DND-41 (cell line): ENCODE results near the gene DCBLD2.

Experiments used
- CTCF ChIP-seq: IDR thresholded peaks from 2 replicates; pipeline ENCODE4 v1.5.1; 2012; ENCODE audit warnings: borderline replicate concordance, low read length, moderate library complexity, mild to moderate bottlenecking; ENCODE audit not compliant: poor library complexity, severe bottlenecking; ENCODE audit errors: extremely low read depth
- EZH2 ChIP-seq: IDR thresholded peaks from 3 replicates; pipeline ENCODE4 v1.6.1; 2012; ENCODE audit warnings: borderline replicate concordance, low read depth, mild to moderate bottlenecking, moderate library complexity, low read length, inconsistent platforms; ENCODE audit not compliant: severe bottlenecking

GRCh38 chr3:98823791-98824190, 77.7 kb downstream of the DCBLD2 start:
- no peak for TF ChIP-seq CTCF
- TF ChIP-seq EZH2 = no peak
